H1 (cell line): Measurements from ENCODE around the gene SHC1. TPM values are rescaled to one million over a fixed set of nuclear protein-coding genes. Genes with fewer than 3 reads are reported as not detected.

Experiments
- CTCF ChIA-PET: fragments of 300-600 bp; sonication (Branson Sonifier 250); formaldehyde crosslinking; loops from one replicate; lab custom pipeline; 2021; ENCODE audit not compliant: partially characterized antibody; lab: Charles Lee
- POLR2A ChIA-PET: fragments of 300-600 bp; sonication (Branson Sonifier 250); formaldehyde crosslinking; loops from one replicate; lab custom pipeline; 2021; ENCODE audit warnings: inconsistent platforms; ENCODE audit not compliant: partially characterized antibody; lab: Charles Lee
- DNase-seq, 2 experiments: peaks; one replicate each; pipeline versions ENCODE4 v3.0.0 to v3.0.0-alpha.2; 2010 to 2022; ENCODE audit warnings: low spot score in 2 of 2, low read depth in 1 of 2, mixed read lengths in 1 of 2
- FAIRE-seq: peaks from 2 replicates; lab custom pipeline; 2011; peaks lifted over from hg19 to GRCh38; lab: Jason Lieb, UNC
- H2AFZ ChIP-seq: 2 replicates; pipeline ENCODE4 v1.8.1; 2012; ENCODE audit warnings: low read length, inconsistent platforms
- H2AK5ac ChIP-seq: 2 replicates; pipeline ENCODE4 v1.6.1; 2013; ENCODE audit warnings: low read depth, low read length
- H2BK120ac ChIP-seq: replicated peaks from 2 replicates; pipeline ENCODE3; 2013; ENCODE audit warnings: low read depth, low read length, inconsistent platforms
- H2BK12ac ChIP-seq: 2 replicates; pipeline ENCODE4 v1.6.1; 2013; ENCODE audit warnings: low read depth, low read length
- H2BK15ac ChIP-seq: 2 replicates; pipeline ENCODE4 v1.6.1; 2013; ENCODE audit warnings: low read length
- H2BK20ac ChIP-seq: 2 replicates; pipeline ENCODE4 v1.6.1; 2013; ENCODE audit warnings: low read length
- H2BK5ac ChIP-seq: 2 replicates; pipeline ENCODE4 v1.6.1; 2013; ENCODE audit warnings: low read depth, low read length
- H3K14ac ChIP-seq: 2 replicates; pipeline ENCODE4 v1.6.1; 2013; ENCODE audit warnings: inconsistent platforms; ENCODE audit not compliant: insufficient read length
- H3K18ac ChIP-seq: 2 replicates; pipeline ENCODE4 v1.6.1; 2013; ENCODE audit warnings: low read length; ENCODE audit errors: extremely low read depth
- H3K23ac ChIP-seq: 2 replicates; pipeline ENCODE4 v1.6.1; 2013; ENCODE audit warnings: inconsistent platforms; ENCODE audit not compliant: insufficient read length
- H3K23me2 ChIP-seq: 2 replicates; pipeline ENCODE4 v1.6.1; 2013; ENCODE audit warnings: low read depth, low read length
- H3K27ac ChIP-seq: 2 replicates; pipeline ENCODE4 v1.6.1; 2011; ENCODE audit warnings: low read depth, low read length, inconsistent platforms
- H3K27me3 ChIP-seq, 4 experiments: replicated peaks in 1 of 4; 1 replicate in 1 of 4; 2 replicates in 3 of 4; pipeline versions ENCODE4 v1.6.1 to v1.8.1; 2011 to 2013; ENCODE audit warnings: low read length in 3 of 4, mild to moderate bottlenecking in 3 of 4, inconsistent platforms in 2 of 4, mixed read lengths in 2 of 4, moderate library complexity in 1 of 4; ENCODE audit not compliant: control insufficient read depth in 3 of 4, insufficient read depth in 3 of 4; ENCODE audit errors: extremely low read depth in 1 of 4
- H3K36me3 ChIP-seq, 4 experiments: 2 replicates each; pipeline versions ENCODE4 v1.6.1 to v1.8.1; 2011 to 2013; ENCODE audit warnings: mild to moderate bottlenecking in 4 of 4, low read length in 3 of 4, moderate library complexity in 2 of 4, control low read depth in 1 of 4, inconsistent platforms in 1 of 4; ENCODE audit not compliant: insufficient read depth in 4 of 4, control insufficient read depth in 2 of 4
- H3K4ac ChIP-seq: replicated peaks from 2 replicates; pipeline ENCODE3; 2013; ENCODE audit warnings: low read length, low read depth, mixed read lengths, inconsistent platforms; ENCODE audit not compliant: insufficient read length
- H3K4me1 ChIP-seq, 4 experiments: replicated peaks in 1 of 4; 1 replicate in 1 of 4; 2 replicates in 3 of 4; pipeline versions ENCODE4 v1.6.1 to v1.8.1; 2011 to 2013; ENCODE audit warnings: low read length in 3 of 4, inconsistent platforms in 2 of 4, mixed read lengths in 1 of 4; ENCODE audit not compliant: insufficient read depth in 4 of 4, control insufficient read depth in 3 of 4
- H3K4me2 ChIP-seq, 2 experiments: 2 replicates each; pipeline versions ENCODE4 v1.6.1 to v1.8.1; 2011 to 2013; ENCODE audit warnings: low read depth in 2 of 2, low read length in 2 of 2, control low read depth in 1 of 2, inconsistent platforms in 1 of 2, mild to moderate bottlenecking in 1 of 2; ENCODE audit not compliant: insufficient read depth in 1 of 2
- H3K4me3 ChIP-seq, 4 experiments: fragments of 200-600, 300-600 bp in 1 of 4; sonication (generic), shearing (Covaris generic), sonication (Bioruptor Twin) in 1 of 4; 2 replicates each; pipeline versions ENCODE4 v1.5.1 to v1.8.1; 2011 to 2016; ENCODE audit warnings: low read length in 4 of 4, low read depth in 3 of 4, control low read depth in 2 of 4, inconsistent platforms in 2 of 4, mild to moderate bottlenecking in 2 of 4, mixed read lengths in 1 of 4, moderate library complexity in 1 of 4; ENCODE audit not compliant: insufficient read depth in 2 of 4; ENCODE audit errors: extremely low read depth in 1 of 4
- H3K56ac ChIP-seq: replicated peaks from 2 replicates; pipeline ENCODE3; 2013; ENCODE audit warnings: low read depth, mild to moderate bottlenecking, mixed read lengths, low read length, inconsistent platforms; ENCODE audit not compliant: insufficient read length
- H3K79me1 ChIP-seq: 2 replicates; pipeline ENCODE4 v1.6.1; 2013; ENCODE audit warnings: low read depth, low read length, control low read depth
- H3K79me2 ChIP-seq, 2 experiments: 2 replicates each; pipeline versions ENCODE4 v1.6.1 to v1.8.1; 2012 to 2013; ENCODE audit warnings: low read length in 2 of 2, mild to moderate bottlenecking in 2 of 2, inconsistent platforms in 1 of 2; ENCODE audit not compliant: insufficient read depth in 2 of 2, control insufficient read depth in 1 of 2
- H3K9ac ChIP-seq, 4 experiments: replicated peaks in 1 of 4; 1 replicate in 1 of 4; 2 replicates in 3 of 4; pipeline versions ENCODE4 v1.6.1 to v1.8.1; 2011 to 2013; ENCODE audit warnings: low read depth in 3 of 4, low read length in 3 of 4, control low read depth in 2 of 4, mild to moderate bottlenecking in 2 of 4, moderate library complexity in 2 of 4, inconsistent platforms in 1 of 4; ENCODE audit errors: extremely low read depth in 1 of 4
- H3K9me3 ChIP-seq, 2 experiments: 2 replicates each; pipeline versions ENCODE4 v1.6.1 to v1.8.1; 2012 to 2013; ENCODE audit warnings: mild to moderate bottlenecking in 2 of 2, moderate library complexity in 2 of 2, control low read depth in 1 of 2, inconsistent platforms in 1 of 2, low read depth in 1 of 2, low read length in 1 of 2, mixed read lengths in 1 of 2; ENCODE audit not compliant: insufficient read depth in 2 of 2
- H4K20me1 ChIP-seq, 2 experiments: replicated peaks in 1 of 2; 2 replicates each; pipeline versions ENCODE3 to v1.8.1; 2011 to 2013; ENCODE audit warnings: inconsistent platforms in 2 of 2, low read length in 2 of 2, mild to moderate bottlenecking in 1 of 2; ENCODE audit not compliant: insufficient read depth in 2 of 2, control insufficient read depth in 1 of 2
- H4K5ac ChIP-seq: 2 replicates; pipeline ENCODE4 v1.6.1; 2013; ENCODE audit warnings: low read length, low read depth, mixed read lengths, inconsistent platforms; ENCODE audit not compliant: insufficient read length
- H4K8ac ChIP-seq: 2 replicates; pipeline ENCODE4 v1.8.0; 2013; ENCODE audit warnings: mild to moderate bottlenecking, moderate library complexity, low read length, inconsistent platforms; ENCODE audit not compliant: insufficient read depth; ENCODE audit errors: extremely low read depth
- H4K91ac ChIP-seq: replicated peaks from 2 replicates; pipeline ENCODE3; 2013; ENCODE audit warnings: low read length, mixed read lengths, inconsistent platforms; ENCODE audit not compliant: insufficient read length
- ATF3 ChIP-seq: IDR thresholded peaks from 2 replicates; pipeline ENCODE4 v1.6.1; 2011; ENCODE audit warnings: low read depth, mild to moderate bottlenecking, low read length; ENCODE audit not compliant: insufficient read depth
- EGR1 ChIP-seq: IDR thresholded peaks from 2 replicates; pipeline ENCODE4 v1.6.1; 2011; ENCODE audit warnings: low read depth, low read length, borderline replicate concordance
- EP300 ChIP-seq, 2 experiments: IDR thresholded peaks; 1 replicate in 1 of 2; 2 replicates in 1 of 2; pipeline ENCODE4 v1.6.1; 2011 to 2012; ENCODE audit warnings: low read depth in 2 of 2, low read length in 2 of 2, mild to moderate bottlenecking in 2 of 2, borderline replicate concordance in 1 of 2, inconsistent platforms in 1 of 2, moderate library complexity in 1 of 2
- GTF2F1 ChIP-seq: IDR thresholded peaks from 2 replicates; pipeline ENCODE4 v1.6.1; 2012; ENCODE audit warnings: low read depth, low read length, improper control_type of control experiment, borderline replicate concordance
- SAP30 ChIP-seq: fragments of 300-600 bp; sonication (generic); IDR thresholded peaks from 2 replicates; pipeline ENCODE4 v1.7.1; 2012; ENCODE audit warnings: low read length, moderate library complexity, mild to moderate bottlenecking, inconsistent platforms; ENCODE audit not compliant: insufficient read depth, insufficient replicate concordance
- SP1 ChIP-seq: IDR thresholded peaks from 2 replicates; pipeline ENCODE4 v1.6.1; 2011; ENCODE audit warnings: low read depth, low read length
- TAF7 ChIP-seq: optimal IDR thresholded peaks from 2 replicates; pipeline ENCODE3; 2011; ENCODE audit warnings: low read depth, mild to moderate bottlenecking, inconsistent platforms, low read length, moderate library complexity, borderline replicate concordance
- WGBS, 2 experiments: shearing (Covaris generic) in 1 of 2; methylation state at CpG; one replicate each; pipeline versions ENCODE4 v1.1.6 to v1.1.7; 2013 to 2015; ENCODE audit warnings: low lambda C conversion rate in 2 of 2, mixed read lengths in 2 of 2, inconsistent platforms in 1 of 2, low coverage in 1 of 2, missing lambda C conversion rate in 1 of 2; ENCODE audit not compliant: insufficient replicate concordance in 2 of 2, insufficient coverage in 1 of 2, insufficient read length in 1 of 2; ENCODE audit errors: extremely low coverage in 1 of 2, missing lambda C conversion rate in 1 of 2; 5-methylcytosine and 5-hydroxymethylcytosine counted together
- polyA plus RNA-seq, 7 experiments: library from polyadenylated mRNA; depleted of rRNA in 3 of 7; stranded (reverse) in 5 of 7; unstranded in 2 of 7; fragments of >200 nt in 5 of 7; fragments of 200-250 nt in 2 of 7; gene quantifications; 1 replicate in 5 of 7; 2 replicates in 1 of 7; 4 replicates in 1 of 7; pipeline versions ENCODE4 v1.2.1 to v1.2.3, GENCODE V29; 2011 to 2013; ENCODE audit warnings: missing spikeins in 2 of 7, mixed read lengths in 2 of 7
- total RNA-seq: library from RNA; stranded (reverse); fragmentation: NEBNext Ultra II Directional; extraction: Animal tissue kit (Norgen Biotek cat#: 25700); gene quantifications from 2 replicates; pipeline ENCODE4 v1.2.1, GENCODE V29; 2021

Gene SHC1
- total and polyA plus RNA-seq, 2 of the 8 experiments (the other 6 are each of a cell fraction or from before 2014, with no cell fraction given) = 177 to 212 TPM

- Histone ChIP-seq H3K27me3 (no peaks in the 10 kb centered on the region), H2BK15ac (peak overlapping the region; percentile 98; the same call in 1 of the 2 replicates), H3K18ac (peak overlapping the region; percentile 98), H3K4me3 (peak overlapping the region; percentile 82 to 98 (median 91)), H2BK20ac (no peak overlapping the region), H4K20me1 (peaks cover 5 to 14% of the 10 kb centered on the region in 2 experiments), H3K9ac (peak overlapping the region in 3 of 4 experiments; percentile 86 to 90 (median 87); a peak in 6 of 7 replicates), H4K91ac (peak overlapping the region; percentile 99), H3K79me2 (peaks cover 25 to 57% of the 10 kb centered on the region in 2 experiments), H3K4me1 (peaks cover 3 to 20% (median 16%) of the 10 kb centered on the region in 4 experiments), H3K14ac (no peak overlapping the region), H3K9me3 (no peaks in the 10 kb centered on the region), H3K23ac (no peak overlapping the region), H4K8ac (peak overlapping the region; percentile 76; the same call in 1 of the 2 replicates), H3K23me2 (peaks cover 29% of the 10 kb centered on the region), H3K27ac (peak overlapping the region; percentile 95), H3K4ac (peak overlapping the region; percentile 42), H2BK120ac (no peak overlapping the region), H2AFZ (no peak overlapping the region), H3K36me3 (peaks cover 4 to 9% (median 7%) of the 10 kb centered on the region in 4 experiments; a peak in 7 of 8 replicates), H4K5ac (peak overlapping the region; percentile 81), H2BK12ac (peak overlapping the region; percentile 98; the same call in 1 of the 2 replicates), H3K79me1 (peaks cover 9% of the 10 kb centered on the region; the same call in 1 of the 2 replicates), H2AK5ac (peak overlapping the region; percentile 82; the same call in 1 of the 2 replicates), H3K56ac (peak overlapping the region; percentile 59), H2BK5ac (peak overlapping the region; percentile 99), H3K4me2 (peak overlapping the region; percentile 78 to 94)
- POLR2A ChIA-PET = interaction anchor here (0.6 to 42.8 kb wide), 22 partner anchors 8 to 233 kb away, joined by 3 to 702 read pairs (median 4); partner anchors contain the start of genes ADAM15, EFNA3, FLAD1 and LENEP
- DNase-seq (peak; percentile 98 to 99), FAIRE-seq (no peak)
- WGBS, 2 experiments = 1% methylated on average over 35 of the region's 37 CpGs; no CpG with 5 or more reads in 1 of the 2 experiments
- CTCF ChIA-PET = interaction anchor here (1.0 to 20.6 kb wide), 8 partner anchors 10 to 136 kb away, joined by 3 to 334 read pairs (median 6); partner anchors contain the start of genes FLAD1, LENEP and PBXIP1
- TF ChIP-seq ATF3 (no peak), SAP30 (peak; percentile 87), EP300 (IDR thresholded peaks at IDR 0.05; ENCODE audit: borderline replicate concordance in 1 of 2, low read depth in 2 of 2, low read length in 2 of 2) (no peak), SP1 (peak; percentile 44; the same call in 1 of the 2 replicates), GTF2F1 (no peak), EGR1 (no peak), TAF7 (peak; percentile 35)
These were observed 3.0 kb upstream of the SHC1 start for GRCh38 chr1:154973344-154974101.
